ENCODE data around the gene CAPNS2.

DNA sequence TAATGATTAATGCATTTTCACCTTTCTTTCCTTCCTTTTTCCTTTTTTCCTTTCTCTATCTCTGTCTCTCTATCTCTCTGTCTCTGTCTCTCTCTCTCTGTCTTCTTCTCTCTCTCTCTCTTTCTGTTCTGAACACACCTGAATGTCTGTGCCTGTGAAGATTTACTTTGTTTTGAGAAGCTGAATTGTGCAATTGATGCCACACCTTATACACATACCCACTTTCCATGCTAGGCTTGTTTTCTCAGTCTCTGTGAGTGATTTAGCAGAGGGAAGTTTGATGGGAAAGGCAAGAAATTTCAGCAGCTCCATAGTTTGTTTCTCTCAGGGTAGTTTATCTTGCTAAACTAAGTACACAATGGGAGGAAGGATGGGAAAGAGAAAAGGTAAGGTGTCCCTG is 9.3 kb upstream of the CAPNS2 start:
- TF ChIP-seq CTCF (IDR thresholded peaks at IDR 0.05), result no peak
- TF ChIP-seq POLR2AphosphoS5 (IDR thresholded peaks at IDR 0.05; ENCODE audit: low read depth, low read length), result no peak
- TF ChIP-seq, protein P1, sequence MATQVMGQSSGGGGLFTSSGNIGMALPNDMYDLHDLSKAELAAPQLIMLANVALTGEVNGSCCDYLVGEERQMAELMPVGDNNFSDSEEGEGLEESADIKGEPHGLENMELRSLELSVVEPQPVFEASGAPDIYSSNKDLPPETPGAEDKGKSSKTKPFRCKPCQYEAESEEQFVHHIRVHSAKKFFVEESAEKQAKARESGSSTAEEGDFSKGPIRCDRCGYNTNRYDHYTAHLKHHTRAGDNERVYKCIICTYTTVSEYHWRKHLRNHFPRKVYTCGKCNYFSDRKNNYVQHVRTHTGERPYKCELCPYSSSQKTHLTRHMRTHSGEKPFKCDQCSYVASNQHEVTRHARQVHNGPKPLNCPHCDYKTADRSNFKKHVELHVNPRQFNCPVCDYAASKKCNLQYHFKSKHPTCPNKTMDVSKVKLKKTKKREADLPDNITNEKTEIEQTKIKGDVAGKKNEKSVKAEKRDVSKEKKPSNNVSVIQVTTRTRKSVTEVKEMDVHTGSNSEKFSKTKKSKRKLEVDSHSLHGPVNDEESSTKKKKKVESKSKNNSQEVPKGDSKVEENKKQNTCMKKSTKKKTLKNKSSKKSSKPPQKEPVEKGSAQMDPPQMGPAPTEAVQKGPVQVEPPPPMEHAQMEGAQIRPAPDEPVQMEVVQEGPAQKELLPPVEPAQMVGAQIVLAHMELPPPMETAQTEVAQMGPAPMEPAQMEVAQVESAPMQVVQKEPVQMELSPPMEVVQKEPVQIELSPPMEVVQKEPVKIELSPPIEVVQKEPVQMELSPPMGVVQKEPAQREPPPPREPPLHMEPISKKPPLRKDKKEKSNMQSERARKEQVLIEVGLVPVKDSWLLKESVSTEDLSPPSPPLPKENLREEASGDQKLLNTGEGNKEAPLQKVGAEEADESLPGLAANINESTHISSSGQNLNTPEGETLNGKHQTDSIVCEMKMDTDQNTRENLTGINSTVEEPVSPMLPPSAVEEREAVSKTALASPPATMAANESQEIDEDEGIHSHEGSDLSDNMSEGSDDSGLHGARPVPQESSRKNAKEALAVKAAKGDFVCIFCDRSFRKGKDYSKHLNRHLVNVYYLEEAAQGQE (IDR thresholded peaks at IDR 0.05; ENCODE audit: insufficient read depth in 1 of 2, low read depth in 2 of 2, low read length in 1 of 2), result no peak
- TF ChIP-seq SIN3A (IDR thresholded peaks at IDR 0.05; ENCODE audit: borderline replicate concordance, insufficient read depth, low read depth, low read length), result no peak
